EL (cell line): Measurements from ENCODE around the gene BET1.

ENCODE experiments used
- DNase-seq: peaks from one replicate; pipeline ENCODE4 v3.0.0-alpha.2; 2016

BET1 gene

DNA sequence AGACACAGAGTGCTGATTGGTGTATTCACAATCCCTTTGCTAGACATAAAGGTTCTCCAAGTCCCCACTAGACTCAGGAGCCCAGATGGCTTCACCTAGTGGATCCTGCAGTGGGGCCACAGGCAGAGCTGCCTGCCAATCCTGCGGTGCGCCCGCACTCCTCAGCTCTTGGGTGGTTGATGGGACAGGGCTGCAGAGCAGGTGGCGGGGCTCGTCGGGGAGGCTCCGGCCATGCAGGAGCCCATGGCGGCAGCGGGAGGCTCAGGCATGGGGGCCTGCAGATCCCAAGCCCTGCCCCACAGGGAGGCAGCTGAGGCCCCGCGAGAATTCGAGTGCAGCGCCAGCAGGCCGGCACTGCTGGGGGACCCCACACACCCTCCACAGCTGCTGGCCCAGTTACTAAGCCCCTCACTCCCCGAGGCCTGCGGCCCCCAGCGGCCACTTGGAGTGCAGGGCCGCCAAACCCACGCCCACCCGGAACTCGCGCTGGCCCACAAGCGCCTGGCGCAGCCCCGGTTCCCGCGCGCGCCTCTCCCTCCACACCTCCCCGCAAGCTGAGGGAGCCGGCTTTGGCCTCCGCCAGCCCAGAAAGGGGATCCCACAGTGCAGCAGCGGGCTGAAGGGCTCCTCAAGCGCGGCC, 7.7 kb upstream of the BET1 start:
- no peak for DNase-seq

DNA sequence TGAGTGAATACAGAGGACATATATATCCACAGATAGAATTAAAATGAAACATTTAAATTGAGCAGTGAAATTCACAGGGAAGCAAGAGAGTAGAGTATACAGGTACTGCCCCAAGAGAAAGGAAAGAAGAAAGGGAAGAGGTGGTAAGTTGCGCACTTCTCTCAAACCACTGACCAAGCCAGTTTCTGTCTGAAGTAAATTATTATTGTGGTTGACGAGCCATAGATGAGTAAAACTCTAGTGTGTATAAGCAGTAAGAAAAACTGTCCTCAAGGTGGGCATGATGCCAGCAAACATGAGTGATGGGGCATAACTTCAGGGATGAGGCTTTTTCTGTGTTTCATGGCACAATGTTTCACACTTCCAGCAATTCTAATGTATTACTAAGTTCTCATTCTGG, 4.4 kb upstream of the BET1 start:
- DNase-seq, result no peak

DNA sequence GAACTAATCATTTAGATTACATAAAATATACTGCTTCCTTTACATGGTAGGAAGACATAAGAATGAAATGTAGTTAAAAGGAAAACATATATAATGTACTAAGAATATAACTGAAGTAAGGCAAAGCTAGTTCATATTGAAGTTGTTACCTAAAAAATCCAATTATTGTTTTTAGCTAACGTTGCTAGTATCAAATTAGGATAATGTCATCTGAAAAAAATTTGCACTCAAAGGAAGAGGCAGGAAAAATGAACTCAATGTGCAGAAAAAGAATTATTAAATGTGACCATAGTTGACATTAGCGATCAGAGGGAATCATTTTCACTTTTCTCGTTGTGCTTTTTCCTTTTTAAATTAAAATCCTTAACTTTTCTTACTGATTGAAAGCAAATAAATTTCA, 1.6 kb upstream of the BET1 start:
- no peak for DNase-seq

DNA sequence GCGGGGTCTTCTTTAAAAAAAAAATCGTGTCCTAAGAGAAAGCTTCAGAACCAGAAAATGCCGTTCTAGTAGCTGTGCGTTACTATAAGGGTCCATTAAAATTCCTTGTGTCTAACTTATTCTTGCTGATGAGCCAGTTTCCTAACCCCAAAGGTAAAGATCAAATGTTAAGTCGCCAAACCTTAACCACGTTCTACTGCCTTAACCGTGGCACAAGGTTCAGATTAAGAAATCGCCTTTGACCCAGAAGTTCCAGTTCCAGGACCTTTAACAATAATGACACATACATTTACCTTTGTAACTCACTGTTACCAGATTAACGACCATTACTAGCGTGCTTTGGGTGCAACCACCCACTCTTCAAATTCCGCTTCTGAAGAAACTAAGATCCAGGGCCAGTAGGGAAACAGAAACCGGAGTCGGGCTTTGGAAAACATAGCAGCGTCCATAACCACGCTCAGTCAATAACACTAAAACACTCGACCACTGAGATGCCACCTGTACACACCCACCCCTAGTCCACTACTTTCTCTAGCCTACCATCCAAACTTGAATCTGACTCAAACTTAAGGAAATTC, 620 bp downstream of the BET1 start:
- DNase-seq, result peak; percentile 38

DNA sequence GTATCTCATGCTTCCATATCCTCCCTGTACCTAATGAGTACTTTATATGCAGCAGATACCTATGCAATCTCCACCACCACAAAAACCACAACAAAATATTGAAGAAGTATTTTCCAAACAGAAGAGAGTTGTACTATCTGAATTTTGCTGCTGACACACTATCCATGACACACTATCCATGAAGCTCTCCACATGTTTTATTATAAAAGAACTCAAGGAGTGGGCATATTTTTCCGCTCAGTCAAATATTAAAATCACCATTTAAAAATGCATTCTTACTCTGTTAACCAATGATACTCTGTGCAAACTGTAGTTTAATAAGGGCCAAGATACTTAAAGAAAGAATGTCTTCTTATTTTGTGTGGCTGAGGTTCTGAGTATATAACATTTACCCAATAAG, 2.8 kb downstream of the BET1 start:
- peak; percentile 59 for DNase-seq

DNA sequence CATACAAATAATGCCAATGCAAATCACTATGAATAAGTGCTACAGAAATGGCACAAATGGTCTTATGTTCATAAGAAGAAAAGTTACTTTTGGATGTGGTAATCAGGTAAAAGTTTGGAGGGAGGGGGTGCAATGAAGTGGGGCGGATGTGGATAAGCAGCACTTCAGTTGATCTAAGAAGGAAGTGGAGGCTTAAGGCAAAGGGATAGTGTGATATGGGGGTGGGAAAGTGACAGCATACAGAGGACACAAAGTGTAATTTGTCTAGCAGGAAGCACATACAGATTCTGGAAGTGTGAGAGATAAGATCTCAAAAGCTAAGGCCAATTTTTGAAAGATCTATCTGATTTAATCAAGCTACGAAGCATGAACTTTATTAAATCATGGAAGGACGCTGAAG, 6.3 kb downstream of the BET1 start:
- DNase-seq, result no peak

DNA sequence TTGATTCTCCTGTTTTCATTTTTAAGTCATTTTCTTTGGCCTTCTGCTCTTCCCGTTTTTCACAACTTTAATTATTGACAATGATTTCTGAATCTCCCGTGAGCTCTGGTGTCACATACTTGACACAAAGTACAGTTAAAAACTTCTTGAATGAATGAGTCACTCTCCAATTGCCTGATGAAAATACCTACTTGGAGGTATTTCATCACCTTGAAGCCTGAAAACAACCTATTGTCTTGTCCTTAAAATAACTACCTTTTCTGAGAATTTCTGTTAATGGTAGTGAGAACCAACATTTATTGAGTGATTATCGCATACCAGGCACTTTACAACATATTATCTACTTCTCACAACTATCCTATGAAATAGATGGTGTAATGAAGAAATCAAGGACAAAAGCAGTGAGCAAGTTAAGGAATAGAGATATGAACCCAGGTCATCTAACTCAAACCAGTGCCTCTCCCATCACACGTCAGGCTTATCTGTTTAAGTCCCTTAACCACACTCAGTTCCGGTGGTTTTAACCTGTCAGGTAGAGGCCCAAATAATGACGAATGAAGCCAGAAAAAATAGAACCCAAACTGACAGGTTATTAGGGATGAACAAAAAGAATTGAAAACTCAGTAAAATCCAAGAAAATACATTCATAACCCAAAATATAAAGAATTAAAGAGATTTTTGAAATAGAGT, 11.6 kb downstream of the BET1 start:
- DNase-seq, result no peak

DNA sequence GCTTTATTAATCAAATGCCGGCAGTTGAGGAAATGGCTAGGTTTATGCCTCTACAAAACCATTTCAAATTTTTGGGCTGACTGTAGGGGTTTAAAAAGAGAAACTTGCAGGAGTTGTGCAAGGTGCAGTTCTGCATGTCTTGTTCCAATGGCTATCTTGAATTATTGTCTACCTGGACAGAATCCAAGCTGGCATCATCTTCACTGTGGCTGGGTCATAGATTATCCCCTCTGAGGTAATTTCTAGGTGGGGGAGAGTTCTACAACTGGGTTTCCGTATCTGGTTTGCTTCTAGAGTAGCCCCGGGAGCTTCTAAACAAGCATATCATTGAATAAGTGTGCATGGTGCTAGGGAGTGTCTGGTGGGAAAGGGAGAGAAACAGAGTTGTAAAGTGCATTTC, 16.9 kb downstream of the BET1 start:
- DNase-seq, result no peak

DNA sequence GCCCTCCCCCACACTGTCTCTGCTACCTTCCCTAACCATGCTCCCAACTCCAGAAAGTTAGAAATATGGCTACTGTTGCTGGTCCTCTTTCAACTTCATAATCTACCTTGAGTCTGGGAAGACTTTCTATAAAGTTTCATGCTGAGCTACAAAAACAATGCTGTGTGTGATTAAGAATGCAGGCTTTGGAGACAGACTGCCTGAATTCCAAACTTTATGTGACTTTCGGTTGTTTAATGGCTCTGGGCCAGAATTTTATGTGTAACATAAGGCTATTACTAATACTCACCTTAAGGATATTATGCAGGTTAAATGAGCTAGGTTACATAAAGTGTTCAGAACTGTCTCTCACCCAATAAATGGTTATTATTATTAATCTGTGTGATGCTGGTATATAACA, 19.1 kb downstream of the BET1 start:
- DNase-seq, result peak; percentile 5

DNA sequence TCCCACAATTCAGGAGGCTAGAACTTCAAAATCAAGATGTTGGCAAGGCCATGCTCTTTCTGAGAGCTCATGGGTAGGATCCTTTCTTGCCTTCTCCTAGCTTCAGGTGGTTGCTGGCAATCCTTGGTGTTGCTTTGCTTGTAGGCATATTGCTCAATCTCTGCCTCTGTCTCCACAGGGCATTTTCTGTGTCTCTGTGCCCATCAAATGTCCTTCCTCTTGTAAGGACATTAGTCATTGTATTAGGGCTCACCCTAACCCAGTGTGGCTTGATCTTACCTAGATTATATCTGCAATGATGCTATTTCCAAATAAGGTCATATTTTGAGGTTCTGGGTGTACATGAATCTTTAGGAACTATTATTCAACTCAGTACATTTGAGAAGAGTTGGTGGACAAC, 20.1 kb downstream of the BET1 start:
- DNase-seq, result no peak

DNA sequence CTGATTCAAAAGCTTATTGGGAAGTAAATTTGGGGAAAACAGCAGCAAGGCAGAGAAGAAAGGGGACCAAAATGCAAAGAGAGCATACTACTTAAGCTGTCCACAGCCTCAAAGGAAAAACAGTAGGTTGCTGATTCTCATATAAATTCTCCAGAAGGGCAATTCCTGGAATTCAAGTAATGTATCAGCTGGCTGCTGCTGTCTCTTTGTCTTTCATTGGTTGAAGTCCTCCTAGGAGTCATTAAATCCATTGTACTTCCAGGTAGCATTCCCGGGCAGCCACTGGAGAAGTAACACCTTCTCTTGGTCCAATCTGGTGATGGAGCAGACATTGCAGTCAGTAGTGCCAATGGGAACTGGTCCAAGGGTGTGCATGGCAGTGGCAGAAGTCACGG, 22.7 kb downstream of the BET1 start:
- no peak for DNase-seq

DNA sequence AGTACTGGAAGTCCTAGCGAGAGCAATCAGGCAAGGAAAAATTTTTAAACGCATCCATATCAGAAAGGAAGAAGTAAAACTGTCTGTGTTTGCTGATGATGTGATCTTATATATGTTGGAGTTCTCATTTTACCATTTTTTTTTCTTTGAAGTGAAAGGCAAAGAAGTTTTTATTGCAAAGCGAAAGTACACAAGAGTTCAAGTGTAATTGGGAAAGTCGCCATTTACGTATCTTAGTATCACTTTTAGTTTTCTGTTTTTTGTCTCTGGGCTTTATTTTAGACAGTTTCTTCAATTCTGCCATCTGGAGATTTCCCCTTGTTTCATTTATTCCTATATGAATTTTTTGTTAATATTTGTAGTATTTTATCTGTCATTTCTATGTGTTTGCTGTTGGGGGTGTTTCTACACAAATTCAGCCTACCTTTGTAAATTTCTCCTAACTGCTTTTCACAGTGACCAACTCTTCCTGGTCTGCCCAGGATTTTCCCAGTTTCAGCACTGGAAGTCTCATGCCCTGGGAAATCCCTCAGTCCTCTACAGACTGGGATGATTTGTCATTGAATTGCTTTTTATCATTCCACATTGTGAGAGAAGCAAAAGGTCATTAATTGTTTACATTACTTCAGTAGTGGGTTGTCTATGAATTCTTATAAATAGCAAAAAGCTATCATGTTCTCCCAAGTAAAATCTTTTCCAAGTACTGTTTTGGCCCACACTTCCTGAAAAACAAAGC, 23.2 kb downstream of the BET1 start:
- DNase-seq, result peak; percentile 18

DNA sequence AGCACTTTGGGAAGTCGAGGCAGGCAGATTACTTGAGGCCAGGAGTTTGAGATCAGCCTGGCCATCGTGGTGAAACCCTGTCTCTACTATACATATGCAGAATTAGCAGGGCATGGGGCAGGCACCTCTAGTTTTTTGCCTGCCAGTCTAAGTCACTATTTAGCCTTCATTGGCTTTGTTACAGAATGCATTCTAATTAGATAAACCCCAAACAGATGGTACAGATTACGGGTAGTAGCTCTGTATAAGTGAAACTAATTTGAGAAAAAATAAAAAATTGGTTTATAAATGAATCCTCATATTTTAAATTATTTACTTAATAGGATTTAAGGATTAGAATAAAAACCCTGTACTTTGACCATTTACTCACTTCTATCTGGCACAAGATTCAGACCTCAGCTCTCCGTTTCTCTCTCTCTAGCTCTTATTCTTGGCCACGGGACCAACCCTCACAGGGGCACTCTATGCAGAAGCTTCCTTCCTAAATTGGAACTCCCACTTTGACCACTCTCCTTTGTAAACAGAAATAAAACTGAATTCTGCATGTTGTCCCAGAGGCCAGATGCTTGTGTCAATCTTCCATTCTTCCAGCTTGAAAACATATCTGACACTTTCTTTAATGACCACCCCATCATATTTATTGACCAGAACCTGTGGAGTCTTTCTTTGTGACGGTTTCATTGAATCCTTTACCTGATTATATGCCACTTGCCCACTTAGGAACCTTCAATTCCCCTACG, 26.8 kb downstream of the BET1 start:
- no peak for DNase-seq

DNA sequence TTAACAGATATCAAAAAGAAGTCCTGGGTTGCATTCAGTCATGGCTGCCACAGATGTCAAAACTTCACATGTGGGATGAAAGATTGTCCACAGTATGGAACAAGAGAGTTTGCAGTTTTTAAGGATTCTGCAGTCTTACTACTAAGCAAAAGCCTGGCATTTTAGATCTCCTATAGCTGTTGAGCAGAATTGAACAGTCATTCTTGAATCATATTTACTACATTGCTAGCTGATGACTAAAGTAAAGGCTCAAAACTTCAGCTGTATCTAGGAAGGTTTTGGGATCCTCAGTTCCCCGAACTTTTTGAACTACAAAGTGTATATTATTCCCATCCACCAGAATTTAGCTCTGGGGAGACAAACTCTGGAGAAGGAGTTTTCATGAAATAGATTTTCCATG, 31.0 kb downstream of the BET1 start:
- peak; percentile 43 for DNase-seq

DNA sequence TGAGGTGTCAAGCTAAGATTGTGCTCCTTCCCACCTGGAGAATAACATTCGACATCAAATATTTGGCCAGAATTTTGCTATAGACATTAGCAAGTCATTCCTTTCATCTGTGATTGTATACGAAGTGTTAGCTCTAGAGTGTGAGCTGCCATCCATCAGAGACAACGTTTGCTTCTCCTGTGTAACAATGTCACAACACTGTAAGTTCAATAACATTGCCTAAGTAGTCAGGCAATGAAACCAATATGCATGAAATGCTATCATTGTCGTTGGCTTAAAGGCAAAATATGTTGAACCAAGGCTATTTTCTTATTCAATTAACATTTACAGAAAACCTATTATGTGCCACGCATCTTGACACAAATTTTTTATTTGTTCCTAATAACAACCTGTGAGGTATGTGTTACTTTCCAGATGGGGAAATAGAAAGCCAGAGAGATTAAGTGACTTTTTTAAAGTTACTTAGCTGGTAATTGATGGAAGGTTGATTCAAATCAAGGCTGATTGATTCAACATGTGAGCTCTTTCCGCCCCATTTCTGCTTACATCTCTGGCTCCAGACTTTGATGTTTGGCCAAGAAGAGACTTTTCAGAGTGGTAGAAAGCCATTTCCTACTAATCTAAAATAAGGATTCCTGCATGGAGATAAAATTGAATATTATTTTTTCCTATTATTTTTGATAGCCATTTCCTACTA, 32.0 kb downstream of the BET1 start:
- DNase-seq, result no peak

DNA sequence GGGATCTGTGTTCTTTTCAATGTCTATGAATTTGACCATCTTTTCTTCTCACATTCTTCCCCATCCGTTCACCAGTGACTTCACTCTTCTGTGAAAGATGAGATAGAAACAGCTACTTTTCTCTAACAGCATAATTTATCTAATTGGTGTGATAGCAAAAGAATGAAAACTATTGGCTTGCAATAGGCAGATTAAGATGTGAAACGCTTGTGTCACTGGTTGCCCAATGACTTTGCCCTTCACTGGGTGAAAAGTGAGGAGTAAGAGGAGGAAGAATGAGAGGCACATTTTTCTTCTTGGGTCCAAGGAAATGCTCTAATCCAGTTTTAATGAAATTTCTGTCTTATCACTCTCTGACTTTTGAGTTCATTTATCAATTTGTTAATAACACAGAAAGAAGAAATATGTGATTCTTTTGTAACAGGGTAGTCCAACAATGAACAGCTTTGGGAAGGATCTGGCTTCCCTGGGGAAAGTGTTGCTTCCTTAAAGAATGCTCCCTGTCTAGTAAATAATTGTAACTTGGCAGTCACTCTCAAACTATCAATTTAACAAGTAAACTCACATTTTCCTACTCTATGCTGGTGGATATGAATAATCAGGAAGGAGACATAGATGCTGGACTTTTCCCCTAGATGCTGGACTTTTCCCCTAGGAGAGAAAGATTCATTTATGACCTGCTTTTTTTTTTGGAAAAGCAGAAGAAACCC, 35.1 kb downstream of the BET1 start:
- DNase-seq, result no peak

DNA sequence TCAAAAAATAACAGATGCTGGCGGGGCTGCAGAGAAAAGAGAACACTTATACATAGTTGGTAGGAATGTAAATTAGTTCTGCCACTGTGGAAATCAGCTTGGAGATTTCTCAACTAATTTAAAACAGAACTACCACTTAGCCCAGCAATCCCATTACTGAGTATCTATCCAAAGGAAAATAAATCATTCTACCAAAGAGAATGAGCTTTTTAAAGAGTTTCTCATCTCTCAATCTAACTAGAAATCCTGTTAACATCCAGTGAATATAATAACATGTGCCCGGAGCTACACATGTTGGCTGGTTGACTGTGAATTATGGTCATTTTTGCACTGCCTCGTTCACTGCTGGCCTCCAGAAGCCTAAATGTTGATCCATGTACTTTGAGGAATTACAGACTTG, 39.3 kb downstream of the BET1 start:
- DNase-seq, result no peak

DNA sequence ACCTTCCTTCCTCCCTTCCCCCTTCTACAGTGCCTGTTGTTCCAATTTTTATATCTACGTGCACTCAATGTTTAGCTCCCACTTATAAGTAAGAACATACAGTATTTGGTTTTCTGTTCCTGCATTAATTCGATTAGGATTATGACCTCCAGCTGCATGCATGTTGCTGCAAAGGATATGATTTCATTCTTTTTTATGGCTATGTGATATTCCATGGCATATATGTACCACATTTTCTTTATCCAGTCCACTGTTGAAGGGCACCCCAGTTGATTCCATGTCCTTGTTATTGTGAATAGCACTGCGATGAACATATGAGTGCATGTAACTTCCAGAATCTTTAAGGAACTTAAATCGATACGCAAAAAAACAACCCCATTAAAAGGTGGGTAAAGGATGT, 39.9 kb downstream of the BET1 start:
- no peak for DNase-seq

DNA sequence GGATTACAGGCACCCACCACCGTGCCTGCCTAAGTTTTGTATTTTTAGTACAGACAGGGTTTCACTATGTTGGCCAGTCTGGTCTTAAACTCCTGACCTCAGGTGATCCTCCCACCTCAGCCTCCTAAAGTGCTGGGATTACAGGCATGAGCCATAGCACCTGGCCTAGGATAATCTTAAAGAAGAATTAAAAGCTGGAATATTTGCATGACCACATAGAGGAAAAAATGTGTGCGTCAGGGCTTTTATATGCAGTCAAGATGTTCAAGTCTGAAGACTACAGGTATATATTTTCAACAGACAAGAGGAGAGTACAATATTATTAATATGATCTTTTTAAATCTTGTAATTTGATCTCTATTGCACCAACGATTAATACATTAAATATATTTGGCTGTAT, 43.2 kb downstream of the BET1 start:
- DNase-seq, result no peak

DNA sequence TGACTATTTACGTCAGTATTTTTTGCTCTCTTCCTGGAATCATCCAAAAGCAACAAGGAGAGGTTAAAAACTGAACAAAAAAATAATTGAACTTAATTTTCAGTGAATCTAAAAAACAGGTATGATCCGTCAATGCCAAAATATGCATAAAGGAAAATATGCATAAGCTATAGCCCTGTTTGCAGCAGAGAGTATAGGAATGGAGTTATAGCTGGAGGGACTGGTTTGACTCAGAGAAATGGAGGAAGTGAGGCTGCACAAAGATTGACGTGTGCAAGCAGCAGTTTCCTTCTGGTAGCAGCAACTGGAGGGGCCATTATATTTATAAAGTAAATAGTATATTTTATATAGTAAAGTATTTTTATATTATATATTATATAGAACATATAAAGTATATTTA, 45.5 kb downstream of the BET1 start:
- no peak for DNase-seq

DNA sequence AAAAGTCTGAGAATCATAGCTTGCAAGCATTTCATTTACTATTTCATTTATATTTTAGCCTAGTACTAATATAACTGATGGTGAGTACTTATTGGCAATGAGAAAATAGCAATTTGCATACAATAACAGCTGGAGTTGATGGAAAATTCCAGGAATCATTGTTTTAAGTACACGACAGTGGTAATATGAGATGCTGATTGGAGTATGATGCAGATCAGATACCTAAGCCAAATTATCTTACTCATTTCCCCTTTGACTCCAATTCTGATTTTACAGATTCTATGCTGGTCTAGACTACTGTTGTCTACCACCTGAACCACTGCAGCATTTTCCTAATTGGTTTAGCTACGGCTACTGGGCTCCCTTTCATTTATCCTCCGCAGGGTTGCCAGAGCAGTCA, 45.9 kb downstream of the BET1 start:
- peak; percentile 12 for DNase-seq

DNA sequence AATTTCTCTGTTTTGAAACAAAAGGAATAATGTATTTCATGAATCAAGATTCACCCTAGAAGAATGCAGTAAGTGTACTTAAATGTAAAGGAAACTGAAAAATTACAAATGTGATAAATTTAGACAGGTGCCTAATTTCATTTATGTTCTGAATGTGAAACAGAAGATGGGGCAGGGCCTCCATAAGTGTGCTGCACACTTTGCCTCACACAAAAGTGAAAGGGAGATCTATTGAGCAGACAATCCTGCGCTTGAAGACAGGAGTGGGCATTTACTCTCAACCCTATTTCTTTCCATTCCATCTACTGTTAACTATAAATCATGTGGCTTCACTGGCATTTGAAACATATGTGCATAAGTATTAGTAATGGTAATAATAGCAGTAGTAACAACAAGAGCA, 46.4 kb downstream of the BET1 start:
- DNase-seq, result no peak
